Hematopoietic multipotent progenitor cell treated with erythropoietin and hydrocortisone succinate and interleukin-3 and kit ligand, for 15 days (in vitro differentiated cells): Measurements from ENCODE around the gene ZNF554.
"Not testable (repeated sequence)": the region's sequence is repeated elsewhere in the genome, so short reads cannot be mapped to it uniquely, and the experiment has no call there.

Experiments used
- DNase-seq: peaks from one replicate; pipeline ENCODE4 v3.0.0-alpha.2; 2015; ENCODE audit warnings: low spot score

ZNF554 gene

GRCh38 chr19:2807379-2808128 lies 12.1 kb upstream of the ZNF554 start:
- no peak for DNase-seq

- DNase-seq: no peak
These were observed 11.3 kb upstream of the ZNF554 start for GRCh38 chr19:2808129-2808941.

GRCh38 chr19:2809387-2810140 lies 10.1 kb upstream of the ZNF554 start:
- DNase-seq: no peak

GRCh38 chr19:2810141-2811091 lies 9.3 kb upstream of the ZNF554 start:
- no peak for DNase-seq

GRCh38 chr19:2811221-2811722 lies 8.4 kb upstream of the ZNF554 start:
- DNase-seq: no peak

- DNase-seq: no peak
These were observed 7.8 kb upstream of the ZNF554 start for GRCh38 chr19:2811735-2812413.

- no peak for DNase-seq
These were observed 7.0 kb upstream of the ZNF554 start for GRCh38 chr19:2812414-2813234.

- no peak for DNase-seq
These were observed 6.2 kb upstream of the ZNF554 start for GRCh38 chr19:2813235-2814160.

GRCh38 chr19:2814426-2814825 lies 5.2 kb upstream of the ZNF554 start:
- DNase-seq: no peak

GRCh38 chr19:2815191-2815614 lies 4.5 kb upstream of the ZNF554 start:
- DNase-seq: no peak

- DNase-seq: no peak
These were observed 3.7 kb upstream of the ZNF554 start for GRCh38 chr19:2815923-2816322.

- no peak for DNase-seq
These were observed 3.0 kb upstream of the ZNF554 start for GRCh38 chr19:2816641-2817040.

- DNase-seq: not testable (repeated sequence)
These were observed 2.3 kb upstream of the ZNF554 start for GRCh38 chr19:2817237-2817829.

GRCh38 chr19:2820112-2820702 lies 539 bp downstream of the ZNF554 start:
- no peak for DNase-seq

GRCh38 chr19:2822846-2823245 lies 3.2 kb downstream of the ZNF554 start:
- DNase-seq: no peak

- DNase-seq: no peak
These were observed 4.0 kb downstream of the ZNF554 start for GRCh38 chr19:2823646-2824045.

- no peak for DNase-seq
These were observed 4.5 kb downstream of the ZNF554 start for GRCh38 chr19:2824129-2824528.

- no peak for DNase-seq
These were observed 7.4 kb downstream of the ZNF554 start for GRCh38 chr19:2827022-2827421.
